WERI-Rb-1 (cell line): Measurements from ENCODE around the gene ABHD6.

Experiments used
- DNase-seq: peaks from one replicate; pipeline ENCODE4 v3.0.0-alpha.2; 2020
- H3K27ac ChIP-seq: fragments of 250-450 bp; sonication (Bioruptor Pico); 2 replicates; pipeline ENCODE4 v1.5.1; 2020; ENCODE audit warnings: mild to moderate bottlenecking, moderate library complexity
- H3K27me3 ChIP-seq: fragments of 250-450 bp; sonication (Bioruptor Pico); 2 replicates; pipeline ENCODE4 v1.5.1; 2021; ENCODE audit warnings: mild to moderate bottlenecking, low read depth, moderate library complexity; ENCODE audit not compliant: insufficient read depth, severe bottlenecking
- H3K36me3 ChIP-seq: fragments of 250-450 bp; sonication (Bioruptor Pico); 2 replicates; pipeline ENCODE4 v1.5.1; 2020; ENCODE audit warnings: mild to moderate bottlenecking, moderate library complexity
- H3K4me3 ChIP-seq: 2 replicates; pipeline ENCODE4 v1.5.1; 2011; ENCODE audit warnings: low read depth, mild to moderate bottlenecking, control low read depth, low read length
- H3K9me3 ChIP-seq: fragments of 250-450 bp; sonication (Bioruptor Pico); 2 replicates; pipeline ENCODE4 v1.5.1; 2021; ENCODE audit warnings: mild to moderate bottlenecking, moderate library complexity; ENCODE audit not compliant: severe bottlenecking
- CTCF ChIP-seq: IDR thresholded peaks from 2 replicates; pipeline ENCODE4 v1.5.1; 2011; ENCODE audit warnings: low read depth, mild to moderate bottlenecking, control low read depth, inconsistent platforms, low read length

ABHD6 gene

DNA sequence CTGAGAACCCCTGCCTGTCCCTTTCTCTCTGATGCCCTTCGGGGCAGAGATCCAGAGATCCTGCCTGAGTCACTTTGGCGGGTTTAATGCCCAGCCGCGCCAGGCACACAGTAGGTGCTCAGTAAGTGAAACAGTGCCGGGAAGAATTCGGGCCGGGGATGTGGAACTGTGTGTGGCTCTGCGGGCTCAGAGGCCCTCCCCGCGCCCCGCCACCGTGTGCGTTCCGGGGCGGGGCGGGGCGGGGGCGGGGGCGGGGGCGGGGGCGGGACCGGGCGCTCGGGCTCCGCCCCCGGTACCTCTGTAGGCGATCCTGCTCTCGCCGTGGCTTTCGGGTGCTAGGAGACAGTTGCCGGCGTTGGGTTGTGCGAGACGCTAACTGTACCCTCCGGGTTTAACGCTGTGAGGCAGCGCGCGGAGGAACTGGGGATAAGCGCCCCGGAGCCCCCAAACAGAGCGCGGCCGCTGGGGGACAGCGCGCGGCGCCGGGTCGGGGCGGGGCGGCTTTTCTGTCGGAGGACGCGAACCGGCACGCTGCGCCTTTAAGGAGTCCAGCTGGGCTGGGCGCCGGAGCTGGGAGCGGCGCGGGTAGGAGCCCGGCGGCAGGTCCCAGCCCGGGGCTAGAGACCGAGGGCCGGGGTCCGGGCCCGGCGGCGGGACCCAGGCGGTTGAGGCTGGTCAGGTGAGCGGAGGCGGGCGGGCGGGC, at the start of gene ABHD6:
ABHD6 (plus strand) TSS at position 555 of the 703 bp plus-strand sequence. CDS start 18,795 bp downstream, outside the sequence.
- no peaks in the 10 kb centered on the region for H3K27me3 ChIP-seq
- TF ChIP-seq CTCF: peak; percentile 26; the same call in 1 of the 2 replicates
- H3K36me3 ChIP-seq: no peaks in the 10 kb centered on the region
- peak within 1 kb of the TSS; percentile 77 for H3K27ac ChIP-seq
- peak within 1 kb of the TSS; percentile 77 for H3K4me3 ChIP-seq
- no peaks in the 10 kb centered on the region for H3K9me3 ChIP-seq
- peak; percentile 73 for DNase-seq

DNA sequence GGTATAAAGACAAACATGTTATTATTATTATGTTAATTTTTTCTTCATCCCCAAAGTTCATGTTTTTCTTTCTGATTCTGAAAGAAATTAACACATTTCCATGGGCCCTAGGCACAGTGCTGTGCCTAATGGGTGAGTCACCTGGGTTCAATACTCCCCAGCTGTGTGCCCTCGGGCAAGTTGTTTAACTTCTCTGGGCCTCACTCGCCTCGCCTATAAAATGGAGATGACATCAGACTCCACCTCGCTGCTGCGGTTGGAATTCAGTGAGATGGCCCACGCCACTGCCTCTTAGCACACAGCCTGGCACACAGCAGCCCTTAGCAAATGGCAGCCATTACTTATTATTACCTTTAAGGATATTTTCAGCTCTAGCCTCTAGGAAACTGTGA, 49.4 kb upstream of the ABHD6 start:
- Histone ChIP-seq H3K27me3 (no peaks in the 10 kb centered on the region), H3K27ac (no peak overlapping the region), H3K36me3 (no peaks in the 10 kb centered on the region), H3K9me3 (no peaks in the 10 kb centered on the region), H3K4me3 (no peak overlapping the region)
- DNase-seq: no peak
- TF ChIP-seq CTCF: no peak

- Histone ChIP-seq H3K4me3 (no peak overlapping the region), H3K27me3 (no peaks in the 10 kb centered on the region), H3K9me3 (no peaks in the 10 kb centered on the region), H3K36me3 (no peaks in the 10 kb centered on the region), H3K27ac (no peak overlapping the region)
- DNase-seq: no peak
- no peak for TF ChIP-seq CTCF
Observed at GRCh38 chr3:58188921-58189451, 48.6 kb upstream of the ABHD6 start.

- Histone ChIP-seq H3K27me3 (no peaks in the 10 kb centered on the region), H3K4me3 (no peak overlapping the region), H3K27ac (no peak overlapping the region), H3K9me3 (no peaks in the 10 kb centered on the region), H3K36me3 (no peaks in the 10 kb centered on the region)
- DNase-seq: no peak
- no peak for TF ChIP-seq CTCF
Observed at GRCh38 chr3:58189691-58190090, 47.9 kb upstream of the ABHD6 start.

GRCh38 chr3:58190291-58190690, 47.3 kb upstream of the ABHD6 start:
- no peaks in the 10 kb centered on the region for H3K27me3 ChIP-seq
- no peak for DNase-seq
- no peaks in the 10 kb centered on the region for H3K36me3 ChIP-seq
- no peaks in the 10 kb centered on the region for H3K9me3 ChIP-seq
- H3K4me3 ChIP-seq: no peak overlapping the region
- TF ChIP-seq CTCF: no peak
- no peak overlapping the region for H3K27ac ChIP-seq

GRCh38 chr3:58190882-58191281, 46.7 kb upstream of the ABHD6 start:
- H3K27ac ChIP-seq: no peak overlapping the region
- H3K9me3 ChIP-seq: no peaks in the 10 kb centered on the region
- no peak for TF ChIP-seq CTCF
- DNase-seq: no peak
- H3K36me3 ChIP-seq: no peaks in the 10 kb centered on the region
- H3K27me3 ChIP-seq: no peaks in the 10 kb centered on the region
- H3K4me3 ChIP-seq: no peak overlapping the region
